ENCODE measurements around the gene SLC30A4.
"Not testable (repeated sequence)": the region's sequence is repeated elsewhere in the genome, so short reads cannot be mapped to it uniquely, and the experiment has no call there.

Gene SLC30A4

GRCh38 chr15:45510758-45511280 is 11.7 kb downstream of the SLC30A4 start:
- H3K9ac ChIP-seq (ENCODE audit: low read length): no peak overlapping the region
- 89% methylated on average over 3 of the region's 4 CpGs for WGBS
- H3K79me1 ChIP-seq (replicated peaks; ENCODE audit: low read length, poor library complexity, severe bottlenecking): peaks cover 3% of the 10 kb centered on the region
- no peak overlapping the region for H2AK5ac ChIP-seq (ENCODE audit: low read length, severe bottlenecking)
- no peak overlapping the region for H4K91ac ChIP-seq (ENCODE audit: low read length)
- H3K4me3 ChIP-seq (ENCODE audit: insufficient read depth in 1 of 2, low read depth in 1 of 2, low read length in 2 of 2): no peak overlapping the region
- H3K27me3 ChIP-seq (ENCODE audit: control insufficient read depth in 1 of 2, insufficient read depth in 1 of 2, low read length in 2 of 2): no peaks in the 10 kb centered on the region
- no peak overlapping the region for H2BK12ac ChIP-seq (ENCODE audit: low read length in 2 of 2)
- no peak overlapping the region for H3K14ac ChIP-seq (ENCODE audit: low read length in 2 of 2)
- H3K23ac ChIP-seq (ENCODE audit: low read length in 2 of 2): no peak overlapping the region
- H3K4me2 ChIP-seq (ENCODE audit: low read length, poor library complexity, severe bottlenecking): no peak overlapping the region
- no peak overlapping the region for H3K18ac ChIP-seq (ENCODE audit: low read depth in 1 of 2, low read length in 2 of 2)
- H3K36me3 ChIP-seq (ENCODE audit: control insufficient read depth in 1 of 2, insufficient read depth in 2 of 2, low read depth in 1 of 2, low read length in 2 of 2): peaks cover 8 to 38% of the 10 kb centered on the region in 2 experiments
- H3K27ac ChIP-seq (ENCODE audit: low read length, poor library complexity, severe bottlenecking): no peak overlapping the region
- H2AFZ ChIP-seq (ENCODE audit: low read depth, low read length): no peak overlapping the region
- no peak overlapping the region for H3K4ac ChIP-seq (ENCODE audit: low read depth in 1 of 2, low read length in 2 of 2)
- no peak overlapping the region for H4K8ac ChIP-seq (ENCODE audit: low read length)
- H2BK5ac ChIP-seq (ENCODE audit: low read depth, low read length, poor library complexity, severe bottlenecking): no peak overlapping the region
- no peaks in the 10 kb centered on the region for H3K9me3 ChIP-seq (ENCODE audit: control insufficient read depth, low read length)
- no peak overlapping the region for H2BK15ac ChIP-seq (ENCODE audit: low read depth, poor library complexity, severe bottlenecking)
- DNase-seq: no peak
- H2BK120ac ChIP-seq (ENCODE audit: low read depth, low read length): no peak overlapping the region
- H3K4me1 ChIP-seq (ENCODE audit: control insufficient read depth, insufficient read depth, low read depth, low read length): no peaks in the 10 kb centered on the region

- H2BK12ac ChIP-seq (ENCODE audit: low read length in 2 of 2); H2AK5ac ChIP-seq (ENCODE audit: low read length, severe bottlenecking); H2BK15ac ChIP-seq (ENCODE audit: low read depth, poor library complexity, severe bottlenecking); H3K14ac ChIP-seq (ENCODE audit: low read length in 2 of 2); H3K4me1 ChIP-seq (ENCODE audit: control insufficient read depth, insufficient read depth, low read depth, low read length); H3K9me3 ChIP-seq (ENCODE audit: control insufficient read depth, low read length); H3K18ac ChIP-seq (ENCODE audit: low read depth in 1 of 2, low read length in 2 of 2); H3K4ac ChIP-seq (ENCODE audit: low read depth in 1 of 2, low read length in 2 of 2); H3K4me2 ChIP-seq (ENCODE audit: low read length, poor library complexity, severe bottlenecking); DNase-seq; H4K91ac ChIP-seq (ENCODE audit: low read length); H2BK5ac ChIP-seq (ENCODE audit: low read depth, low read length, poor library complexity, severe bottlenecking); H3K27me3 ChIP-seq (ENCODE audit: control insufficient read depth in 1 of 2, insufficient read depth in 1 of 2, low read length in 2 of 2); H3K23ac ChIP-seq (ENCODE audit: low read length in 2 of 2); H4K8ac ChIP-seq (ENCODE audit: low read length); H3K27ac ChIP-seq (ENCODE audit: low read length, poor library complexity, severe bottlenecking); H3K79me1 ChIP-seq (replicated peaks; ENCODE audit: low read length, poor library complexity, severe bottlenecking); H3K9ac ChIP-seq (ENCODE audit: low read length); H2AFZ ChIP-seq (ENCODE audit: low read depth, low read length); H2BK120ac ChIP-seq (ENCODE audit: low read depth, low read length); H3K4me3 ChIP-seq (ENCODE audit: insufficient read depth in 1 of 2, low read depth in 1 of 2, low read length in 2 of 2): not testable (repeated sequence)
- 100% methylated on average over 3 of the region's 6 CpGs for WGBS
- peaks cover 14 to 45% of the 10 kb centered on the region in 2 experiments for H3K36me3 ChIP-seq (ENCODE audit: control insufficient read depth in 1 of 2, insufficient read depth in 2 of 2, low read depth in 1 of 2, low read length in 2 of 2)
Observed at GRCh38 chr15:45507143-45507542, 15.4 kb downstream of the SLC30A4 start.

- Histone ChIP-seq H3K14ac (ENCODE audit: low read length in 2 of 2) (no peak overlapping the region), H3K4me2 (ENCODE audit: low read length, poor library complexity, severe bottlenecking) (no peak overlapping the region), H3K4me3 (ENCODE audit: insufficient read depth in 1 of 2, low read depth in 1 of 2, low read length in 2 of 2) (no peak overlapping the region), H2BK12ac (ENCODE audit: low read length in 2 of 2) (no peak overlapping the region), H3K9me3 (ENCODE audit: control insufficient read depth, low read length) (no peaks in the 10 kb centered on the region), H3K4me1 (ENCODE audit: control insufficient read depth, insufficient read depth, low read depth, low read length) (no peaks in the 10 kb centered on the region), H2BK5ac (ENCODE audit: low read depth, low read length, poor library complexity, severe bottlenecking) (no peak overlapping the region), H3K4ac (ENCODE audit: low read depth in 1 of 2, low read length in 2 of 2) (no peak overlapping the region), H3K23ac (ENCODE audit: low read length in 2 of 2) (no peak overlapping the region), H4K91ac (ENCODE audit: low read length) (no peak overlapping the region), H2AFZ (ENCODE audit: low read depth, low read length) (no peak overlapping the region), H4K8ac (ENCODE audit: low read length) (no peak overlapping the region), H3K18ac (ENCODE audit: low read depth in 1 of 2, low read length in 2 of 2) (no peak overlapping the region), H2BK15ac (ENCODE audit: low read depth, poor library complexity, severe bottlenecking) (no peak overlapping the region), H3K27ac (ENCODE audit: low read length, poor library complexity, severe bottlenecking) (no peak overlapping the region), H3K9ac (ENCODE audit: low read length) (no peak overlapping the region), H3K79me1 (replicated peaks; ENCODE audit: low read length, poor library complexity, severe bottlenecking) (peaks cover 3% of the 10 kb centered on the region), H2BK120ac (ENCODE audit: low read depth, low read length) (no peak overlapping the region), H2AK5ac (ENCODE audit: low read length, severe bottlenecking) (no peak overlapping the region), H3K27me3 (ENCODE audit: control insufficient read depth in 1 of 2, insufficient read depth in 1 of 2, low read length in 2 of 2) (no peaks in the 10 kb centered on the region), H3K36me3 (ENCODE audit: control insufficient read depth in 1 of 2, insufficient read depth in 2 of 2, low read depth in 1 of 2, low read length in 2 of 2) (peaks cover 6 to 7% of the 10 kb centered on the region in 2 experiments)
- WGBS: 57% methylated on average over 1 of the region's 4 CpGs
- DNase-seq: peak; percentile 17
Observed at GRCh38 chr15:45499426-45499825, 23.1 kb downstream of the SLC30A4 start.

- Histone ChIP-seq H3K4ac (ENCODE audit: low read depth in 1 of 2, low read length in 2 of 2) (no peak overlapping the region), H2BK120ac (ENCODE audit: low read depth, low read length) (no peak overlapping the region), H2BK12ac (ENCODE audit: low read length in 2 of 2) (no peak overlapping the region), H3K18ac (ENCODE audit: low read depth in 1 of 2, low read length in 2 of 2) (no peak overlapping the region), H2AK5ac (ENCODE audit: low read length, severe bottlenecking) (no peak overlapping the region), H3K27ac (ENCODE audit: low read length, poor library complexity, severe bottlenecking) (no peak overlapping the region), H3K23ac (ENCODE audit: low read length in 2 of 2) (no peak overlapping the region), H3K4me3 (ENCODE audit: insufficient read depth in 1 of 2, low read depth in 1 of 2, low read length in 2 of 2) (no peak overlapping the region), H2BK5ac (ENCODE audit: low read depth, low read length, poor library complexity, severe bottlenecking) (no peak overlapping the region), H3K4me1 (ENCODE audit: control insufficient read depth, insufficient read depth, low read depth, low read length) (no peaks in the 10 kb centered on the region), H3K9ac (ENCODE audit: low read length) (no peak overlapping the region), H4K8ac (ENCODE audit: low read length) (no peak overlapping the region), H2BK15ac (ENCODE audit: low read depth, poor library complexity, severe bottlenecking) (no peak overlapping the region), H3K4me2 (ENCODE audit: low read length, poor library complexity, severe bottlenecking) (no peak overlapping the region), H3K14ac (ENCODE audit: low read length in 2 of 2) (no peak overlapping the region), H3K79me1 (replicated peaks; ENCODE audit: low read length, poor library complexity, severe bottlenecking) (peaks cover 3% of the 10 kb centered on the region), H3K27me3 (ENCODE audit: control insufficient read depth in 1 of 2, insufficient read depth in 1 of 2, low read length in 2 of 2) (no peaks in the 10 kb centered on the region), H3K36me3 (ENCODE audit: control insufficient read depth in 1 of 2, insufficient read depth in 2 of 2, low read depth in 1 of 2, low read length in 2 of 2) (peaks cover 6 to 7% of the 10 kb centered on the region in 2 experiments), H2AFZ (ENCODE audit: low read depth, low read length) (no peak overlapping the region), H3K9me3 (ENCODE audit: control insufficient read depth, low read length) (no peaks in the 10 kb centered on the region), H4K91ac (ENCODE audit: low read length) (no peak overlapping the region)
- no peak for DNase-seq
- WGBS: 86% methylated on average over 1 of the region's 1 CpG
Observed at GRCh38 chr15:45498701-45499100, 23.9 kb downstream of the SLC30A4 start.
